Measurements from ENCODE around the gene QRICH1. TPM values are rescaled to one million over a fixed set of nuclear protein-coding genes. Genes with fewer than 3 reads are reported as not detected.
A peak's percentile ranks its signal among the peaks of the same experiment; 100 is the strongest.

Gene QRICH1
- total RNA-seq, 1 experiment from 2014 or later = 123 TPM

GRCh38 chr3:48980295-48980694 lies 113.6 kb downstream of the QRICH1 start:
- Mint-ChIP-seq H3K36me3 (peaks cover 58% of the 10 kb centered on the region), H3K4me1 (no peaks in the 10 kb centered on the region)
- POLR2A ChIA-PET = no interaction called here

More at GRCh38 chr3:48980295-48980694, 113.6 kb downstream of the QRICH1 start:
- Mint-ChIP-seq H3K27ac (no peak overlapping the region), H3K4me3 (no peak overlapping the region), H3K9me3 (no peaks in the 10 kb centered on the region), H3K27me3 (ENCODE audit: low read depth) (no peaks in the 10 kb centered on the region)
- TF ChIP-seq FOXK1 (CRISPR knock-in tag; IDR thresholded peaks at IDR 0.05) (no peak), MLX (CRISPR knock-in tag; IDR thresholded peaks at IDR 0.05) (no peak), TEAD1 (CRISPR knock-in tag; IDR thresholded peaks at IDR 0.05) (no peak), ETV6 (CRISPR knock-in tag; IDR thresholded peaks at IDR 0.05) (no peak), ZNF219 (CRISPR knock-in tag; IDR thresholded peaks at IDR 0.05; ENCODE audit: borderline replicate concordance) (no peak), E2F5 (CRISPR knock-in tag; IDR thresholded peaks at IDR 0.05) (no peak), ZNF416 (CRISPR knock-in tag; IDR thresholded peaks at IDR 0.05) (no peak), GRHL2 (CRISPR knock-in tag; IDR thresholded peaks at IDR 0.05; ENCODE audit: insufficient replicate concordance, severe bottlenecking) (no peak), CREM (CRISPR knock-in tag; IDR thresholded peaks at IDR 0.05) (no peak), MXD4 (CRISPR knock-in tag; IDR thresholded peaks at IDR 0.05; ENCODE audit: borderline replicate concordance) (no peak), FOXP4 (CRISPR knock-in tag; IDR thresholded peaks at IDR 0.05) (no peak), CTCF (IDR thresholded peaks at IDR 0.05) (no peak), FOXP1 (CRISPR knock-in tag; IDR thresholded peaks at IDR 0.05; ENCODE audit: borderline replicate concordance) (no peak), SP1 (CRISPR knock-in tag; conservative IDR thresholded peaks at IDR 0.05) (no peak)
- CTCF ChIA-PET = no interaction called here
- no peak for ATAC-seq
- DNase-seq (ENCODE audit: low spot score) = no peak

Small RNAs within 50 kb of the gene (microRNA-seq; reads per million reads assigned to microRNA genes)
- gene MIR191 (ENCODE audit: borderline number of aligned reads) = 3,955 reads per million, percentile 96 among the genes with 10 or more reads in this experiment
- gene MIR425 (ENCODE audit: borderline number of aligned reads) = 1,338 reads per million, percentile 92 among the genes with 10 or more reads in this experiment
- gene MIR6890 (ENCODE audit: borderline number of aligned reads) = not detected

Other genes starting within 250 kb of the QRICH1 start
- 45.1 to 57.2 TPM (median 47.2 TPM) in 3 replicates for gene PRKAR2A, start 246.2 kb downstream of the QRICH1 start, total RNA-seq (2021)
- gene SLC25A20, start 195.2 kb downstream of the QRICH1 start, total RNA-seq (2021) = 3.9 to 6.3 TPM (median 4.9 TPM) in 3 replicates
- gene ARIH2, start 175.2 kb downstream of the QRICH1 start, total RNA-seq (2021) = 86.2 to 134 TPM (median 95.1 TPM) in 3 replicates
- gene P4HTM, start 103.8 kb downstream of the QRICH1 start, total RNA-seq (2021) = 21.9 to 28.8 TPM (median 28.2 TPM) in 3 replicates
- gene WDR6, start 86.7 kb downstream of the QRICH1 start, total RNA-seq (2021) = 204 to 213 TPM (median 209 TPM) in 3 replicates
- 38.8 to 41.4 TPM (median 39.6 TPM) in 3 replicates for gene DALRD3, start 75.5 kb downstream of the QRICH1 start, total RNA-seq (2021)
- gene NDUFAF3, start 72.0 kb downstream of the QRICH1 start, total RNA-seq (2021) = 36.8 to 50.3 TPM (median 49.6 TPM) in 3 replicates
- gene IMPDH2, start 64.7 kb downstream of the QRICH1 start, total RNA-seq (2021) = 449 to 472 TPM (median 452 TPM) in 3 replicates
- gene QARS1, start 10.7 kb upstream of the QRICH1 start, total RNA-seq (2021) = 405 to 471 TPM (median 433 TPM) in 3 replicates
- gene USP19, start 26.8 kb upstream of the QRICH1 start, total RNA-seq (2021) = 72.4 to 75.8 TPM (median 73.3 TPM) in 3 replicates
- 118 to 134 TPM (median 130 TPM) in 3 replicates for gene LAMB2, start 39.0 kb upstream of the QRICH1 start, total RNA-seq (2021)
- gene CCDC71, start 72.3 kb upstream of the QRICH1 start, total RNA-seq (2021) = 29.8 to 32.0 TPM (median 29.8 TPM) in 3 replicates
- gene KLHDC8B, start 77.5 kb upstream of the QRICH1 start, total RNA-seq (2021) = 13.5 to 21.5 TPM (median 16.1 TPM) in 3 replicates
- 2.1 to 2.5 TPM (median 2.4 TPM) in 3 replicates for gene C3orf62, start 183.2 kb upstream of the QRICH1 start, total RNA-seq (2021)
- gene USP4, start 246.0 kb upstream of the QRICH1 start, total RNA-seq (2021) = 29.1 to 38.5 TPM (median 36.6 TPM) in 3 replicates

Data from WTC11 (cell line).